Endothelial cell of umbilical vein (primary cell): Measurements from ENCODE around the gene LENG9.
"Not testable (repeated sequence)": the region's sequence is repeated elsewhere in the genome, so short reads cannot be mapped to it uniquely, and the experiment has no call there.

Experiments used
- CTCF ChIP-seq, 2 donors: IDR thresholded peaks; 1 replicate in 1 of 2; 2 replicates in 1 of 2; pipeline ENCODE4 v1.5.1; 2011; ENCODE audit warnings: low read length in 2 of 2, mild to moderate bottlenecking in 2 of 2, moderate library complexity in 2 of 2, control low read depth in 1 of 2, inconsistent platforms in 1 of 2, low read depth in 1 of 2; ENCODE audit not compliant: insufficient read depth in 1 of 2; ENCODE audit errors: extremely low read depth in 1 of 2
- EZH2 ChIP-seq: IDR thresholded peaks from 2 replicates; pipeline ENCODE4 v1.6.1; 2012; ENCODE audit warnings: borderline replicate concordance, low read depth, mild to moderate bottlenecking, moderate library complexity, low read length, inconsistent platforms; ENCODE audit not compliant: severe bottlenecking
- MAX ChIP-seq: IDR thresholded peaks from 2 replicates; pipeline ENCODE4 v1.6.1; 2011; ENCODE audit not compliant: insufficient read depth, insufficient read length
- MYC ChIP-seq: IDR thresholded peaks from one replicate; pipeline ENCODE4 v1.6.1; 2011; ENCODE audit warnings: mild to moderate bottlenecking, low read depth, low read length
- POLR2A ChIP-seq: IDR thresholded peaks from 2 replicates; pipeline ENCODE4 v1.6.1; 2012; ENCODE audit warnings: low read depth, mild to moderate bottlenecking, control low read depth, low read length
- POLR2AphosphoS5 ChIP-seq: IDR thresholded peaks from 2 replicates; pipeline ENCODE4 v1.6.1; 2012; ENCODE audit warnings: low read depth, mild to moderate bottlenecking, control low read depth, low read length, moderate library complexity; ENCODE audit not compliant: insufficient read depth

- TF ChIP-seq MAX; POLR2A; EZH2; CTCF (IDR thresholded peaks at IDR 0.05; ENCODE audit: extremely low read depth in 1 of 2, insufficient read depth in 1 of 2, low read depth in 1 of 2, low read length in 2 of 2); MYC; POLR2AphosphoS5: not testable (repeated sequence)
Observed at GRCh38 chr19:54507038-54507717, 43.6 kb upstream of the LENG9 start.
